ENCODE measurements around the gene E2F1.

The E2F1 gene

DNA sequence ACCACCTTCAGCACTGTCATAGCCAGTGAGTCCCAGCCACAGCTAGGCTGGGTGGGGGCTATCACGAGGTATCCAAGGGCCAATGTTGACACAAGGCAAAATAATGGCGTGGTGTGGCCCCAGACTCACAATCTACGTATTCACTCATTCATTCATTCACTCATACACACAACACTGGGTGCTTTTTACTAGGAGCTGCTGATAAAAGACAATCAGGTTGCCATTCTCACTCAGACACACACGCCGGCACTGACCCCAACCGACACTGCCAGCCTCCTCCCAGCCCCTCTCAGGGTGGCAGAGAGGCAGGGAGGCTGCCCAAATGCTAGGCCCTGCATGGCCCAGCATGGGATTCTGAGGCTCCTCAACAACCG is 25.5 kb downstream of the E2F1 start (continued):
- TF ChIP-seq, protein P1, sequence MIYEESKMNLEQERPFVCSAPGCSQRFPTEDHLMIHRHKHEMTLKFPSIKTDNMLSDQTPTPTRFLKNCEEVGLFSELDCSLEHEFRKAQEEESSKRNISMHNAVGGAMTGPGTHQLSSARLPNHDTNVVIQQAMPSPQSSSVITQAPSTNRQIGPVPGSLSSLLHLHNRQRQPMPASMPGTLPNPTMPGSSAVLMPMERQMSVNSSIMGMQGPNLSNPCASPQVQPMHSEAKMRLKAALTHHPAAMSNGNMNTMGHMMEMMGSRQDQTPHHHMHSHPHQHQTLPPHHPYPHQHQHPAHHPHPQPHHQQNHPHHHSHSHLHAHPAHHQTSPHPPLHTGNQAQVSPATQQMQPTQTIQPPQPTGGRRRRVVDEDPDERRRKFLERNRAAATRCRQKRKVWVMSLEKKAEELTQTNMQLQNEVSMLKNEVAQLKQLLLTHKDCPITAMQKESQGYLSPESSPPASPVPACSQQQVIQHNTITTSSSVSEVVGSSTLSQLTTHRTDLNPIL (CRISPR knock-in tag; IDR thresholded peaks at IDR 0.05; ENCODE audit: low read depth) = no peak

DNA sequence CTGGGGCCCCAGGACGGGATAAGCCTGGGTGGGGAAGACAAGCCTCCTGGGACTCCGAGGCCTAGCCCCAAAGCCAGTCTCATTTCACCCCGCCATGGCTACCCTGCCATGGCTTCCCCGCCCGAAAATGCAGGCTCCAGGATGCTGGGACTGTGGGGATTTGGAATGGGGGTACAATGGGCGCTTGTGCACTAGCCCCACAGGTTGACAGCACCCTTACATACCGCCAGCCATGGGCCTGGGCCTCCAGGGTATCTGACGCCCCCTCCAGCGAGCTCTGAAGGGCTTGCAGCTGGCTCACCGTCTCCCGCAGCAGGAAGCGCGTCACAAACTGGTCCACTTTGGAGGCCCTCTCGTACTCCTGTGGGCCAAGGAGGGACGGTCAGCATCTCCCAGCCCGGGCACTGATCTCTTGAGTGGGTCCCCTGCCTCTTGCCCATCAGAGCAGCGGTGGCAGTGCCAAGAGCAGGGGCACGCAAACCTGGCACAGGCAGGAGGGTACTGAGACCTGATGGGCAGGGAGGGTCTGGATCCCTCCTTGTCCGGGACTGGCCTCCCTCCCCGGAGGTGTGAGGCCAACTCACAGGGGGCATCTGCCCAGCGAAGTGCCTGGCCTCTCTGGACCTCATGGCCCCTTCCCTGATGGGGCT is 26.0 kb downstream of the E2F1 start:
- TF ChIP-seq ZC3H10 (CRISPR knock-in tag; IDR thresholded peaks at IDR 0.05) (no peak), SNAI2 (CRISPR knock-in tag; IDR thresholded peaks at IDR 0.05) (no peak), TSHZ2 (CRISPR knock-in tag; IDR thresholded peaks at IDR 0.05) (no peak), ZNF8 (CRISPR knock-in tag; IDR thresholded peaks at IDR 0.05) (no peak), ESRRG (CRISPR knock-in tag; IDR thresholded peaks at IDR 0.05) (no peak), TCF4 (CRISPR knock-in tag; IDR thresholded peaks at IDR 0.05; ENCODE audit: borderline replicate concordance) (no peak)
- ATAC-seq = no peak

GRCh38 chr20:33659341-33660034 is 26.7 kb downstream of the E2F1 start:
- TF ChIP-seq, protein P1 (CRISPR knock-in tag; IDR thresholded peaks at IDR 0.05; ENCODE audit: low read depth) = no peak
- TF ChIP-seq BACH2 (CRISPR knock-in tag; IDR thresholded peaks at IDR 0.05; ENCODE audit: borderline replicate concordance) (no peak), TSHZ2 (CRISPR knock-in tag; IDR thresholded peaks at IDR 0.05) (no peak), RARB (CRISPR knock-in tag; IDR thresholded peaks at IDR 0.05) (no peak), CSRNP3 (CRISPR knock-in tag; IDR thresholded peaks at IDR 0.05) (no peak), POU6F1 (CRISPR knock-in tag; IDR thresholded peaks at IDR 0.05; ENCODE audit: borderline replicate concordance, low read depth) (no peak), PPARA (CRISPR knock-in tag; IDR thresholded peaks at IDR 0.05; ENCODE audit: borderline replicate concordance) (no peak), OSR1 (CRISPR knock-in tag; IDR thresholded peaks at IDR 0.05) (no peak), GLIS3 (CRISPR knock-in tag; IDR thresholded peaks at IDR 0.05) (no peak), ZC3H10 (CRISPR knock-in tag; IDR thresholded peaks at IDR 0.05) (no peak), ESRRG (CRISPR knock-in tag; IDR thresholded peaks at IDR 0.05) (no peak), ISL1 (CRISPR knock-in tag; IDR thresholded peaks at IDR 0.05) (no peak), TOX (CRISPR knock-in tag; IDR thresholded peaks at IDR 0.05; ENCODE audit: borderline replicate concordance) (no peak), TCF4 (CRISPR knock-in tag; IDR thresholded peaks at IDR 0.05; ENCODE audit: borderline replicate concordance) (no peak), SNAI2 (CRISPR knock-in tag; IDR thresholded peaks at IDR 0.05) (no peak), ZNF70 (CRISPR knock-in tag; IDR thresholded peaks at IDR 0.05) (no peak), ZFP3 (CRISPR knock-in tag; IDR thresholded peaks at IDR 0.05) (no peak), ARNTL (CRISPR knock-in tag; IDR thresholded peaks at IDR 0.05; ENCODE audit: borderline replicate concordance, low read depth) (no peak), CSDC2 (CRISPR knock-in tag; IDR thresholded peaks at IDR 0.05) (no peak)
- no peak for ATAC-seq

Data from SK-N-SH treated with all-trans-retinoic acid at 6 μM for 48 hours (cell line).